H1 (cell line): ENCODE measurements around the gene FCN3. TPM values are rescaled to one million over a fixed set of nuclear protein-coding genes. Genes with fewer than 3 reads are reported as not detected.

Experiments
- CTCF ChIA-PET: fragments of 300-600 bp; sonication (Branson Sonifier 250); formaldehyde crosslinking; loops from one replicate; lab custom pipeline; 2021; ENCODE audit not compliant: partially characterized antibody; lab: Charles Lee
- POLR2A ChIA-PET: fragments of 300-600 bp; sonication (Branson Sonifier 250); formaldehyde crosslinking; loops from one replicate; lab custom pipeline; 2021; ENCODE audit warnings: inconsistent platforms; ENCODE audit not compliant: partially characterized antibody; lab: Charles Lee
- DNase-seq, 2 experiments: peaks; one replicate each; pipeline versions ENCODE4 v3.0.0 to v3.0.0-alpha.2; 2010 to 2022; ENCODE audit warnings: low spot score in 2 of 2, low read depth in 1 of 2, mixed read lengths in 1 of 2
- FAIRE-seq: peaks from 2 replicates; lab custom pipeline; 2011; peaks lifted over from hg19 to GRCh38; lab: Jason Lieb, UNC
- H2AFZ ChIP-seq: 2 replicates; pipeline ENCODE4 v1.8.1; 2012; ENCODE audit warnings: low read length, inconsistent platforms
- H2AK5ac ChIP-seq: 2 replicates; pipeline ENCODE4 v1.6.1; 2013; ENCODE audit warnings: low read depth, low read length
- H2BK120ac ChIP-seq: replicated peaks from 2 replicates; pipeline ENCODE3; 2013; ENCODE audit warnings: low read depth, low read length, inconsistent platforms
- H2BK12ac ChIP-seq: 2 replicates; pipeline ENCODE4 v1.6.1; 2013; ENCODE audit warnings: low read depth, low read length
- H2BK15ac ChIP-seq: 2 replicates; pipeline ENCODE4 v1.6.1; 2013; ENCODE audit warnings: low read length
- H2BK20ac ChIP-seq: 2 replicates; pipeline ENCODE4 v1.6.1; 2013; ENCODE audit warnings: low read length
- H2BK5ac ChIP-seq: 2 replicates; pipeline ENCODE4 v1.6.1; 2013; ENCODE audit warnings: low read depth, low read length
- H3K14ac ChIP-seq: 2 replicates; pipeline ENCODE4 v1.6.1; 2013; ENCODE audit warnings: inconsistent platforms; ENCODE audit not compliant: insufficient read length
- H3K18ac ChIP-seq: 2 replicates; pipeline ENCODE4 v1.6.1; 2013; ENCODE audit warnings: low read length; ENCODE audit errors: extremely low read depth
- H3K23ac ChIP-seq: 2 replicates; pipeline ENCODE4 v1.6.1; 2013; ENCODE audit warnings: inconsistent platforms; ENCODE audit not compliant: insufficient read length
- H3K23me2 ChIP-seq: 2 replicates; pipeline ENCODE4 v1.6.1; 2013; ENCODE audit warnings: low read depth, low read length
- H3K27ac ChIP-seq: 2 replicates; pipeline ENCODE4 v1.6.1; 2011; ENCODE audit warnings: low read depth, low read length, inconsistent platforms
- H3K27me3 ChIP-seq, 4 experiments: replicated peaks in 1 of 4; 1 replicate in 1 of 4; 2 replicates in 3 of 4; pipeline versions ENCODE4 v1.6.1 to v1.8.1; 2011 to 2013; ENCODE audit warnings: low read length in 3 of 4, mild to moderate bottlenecking in 3 of 4, inconsistent platforms in 2 of 4, mixed read lengths in 2 of 4, moderate library complexity in 1 of 4; ENCODE audit not compliant: control insufficient read depth in 3 of 4, insufficient read depth in 3 of 4; ENCODE audit errors: extremely low read depth in 1 of 4
- H3K36me3 ChIP-seq, 4 experiments: 2 replicates each; pipeline versions ENCODE4 v1.6.1 to v1.8.1; 2011 to 2013; ENCODE audit warnings: mild to moderate bottlenecking in 4 of 4, low read length in 3 of 4, moderate library complexity in 2 of 4, control low read depth in 1 of 4, inconsistent platforms in 1 of 4; ENCODE audit not compliant: insufficient read depth in 4 of 4, control insufficient read depth in 2 of 4
- H3K4ac ChIP-seq: replicated peaks from 2 replicates; pipeline ENCODE3; 2013; ENCODE audit warnings: low read length, low read depth, mixed read lengths, inconsistent platforms; ENCODE audit not compliant: insufficient read length
- H3K4me1 ChIP-seq, 4 experiments: replicated peaks in 1 of 4; 1 replicate in 1 of 4; 2 replicates in 3 of 4; pipeline versions ENCODE4 v1.6.1 to v1.8.1; 2011 to 2013; ENCODE audit warnings: low read length in 3 of 4, inconsistent platforms in 2 of 4, mixed read lengths in 1 of 4; ENCODE audit not compliant: insufficient read depth in 4 of 4, control insufficient read depth in 3 of 4
- H3K4me2 ChIP-seq, 2 experiments: 2 replicates each; pipeline versions ENCODE4 v1.6.1 to v1.8.1; 2011 to 2013; ENCODE audit warnings: low read depth in 2 of 2, low read length in 2 of 2, control low read depth in 1 of 2, inconsistent platforms in 1 of 2, mild to moderate bottlenecking in 1 of 2; ENCODE audit not compliant: insufficient read depth in 1 of 2
- H3K4me3 ChIP-seq, 4 experiments: fragments of 200-600, 300-600 bp in 1 of 4; sonication (generic), shearing (Covaris generic), sonication (Bioruptor Twin) in 1 of 4; 2 replicates each; pipeline versions ENCODE4 v1.5.1 to v1.8.1; 2011 to 2016; ENCODE audit warnings: low read length in 4 of 4, low read depth in 3 of 4, control low read depth in 2 of 4, inconsistent platforms in 2 of 4, mild to moderate bottlenecking in 2 of 4, mixed read lengths in 1 of 4, moderate library complexity in 1 of 4; ENCODE audit not compliant: insufficient read depth in 2 of 4; ENCODE audit errors: extremely low read depth in 1 of 4
- H3K56ac ChIP-seq: replicated peaks from 2 replicates; pipeline ENCODE3; 2013; ENCODE audit warnings: low read depth, mild to moderate bottlenecking, mixed read lengths, low read length, inconsistent platforms; ENCODE audit not compliant: insufficient read length
- H3K79me1 ChIP-seq: 2 replicates; pipeline ENCODE4 v1.6.1; 2013; ENCODE audit warnings: low read depth, low read length, control low read depth
- H3K79me2 ChIP-seq, 2 experiments: 2 replicates each; pipeline versions ENCODE4 v1.6.1 to v1.8.1; 2012 to 2013; ENCODE audit warnings: low read length in 2 of 2, mild to moderate bottlenecking in 2 of 2, inconsistent platforms in 1 of 2; ENCODE audit not compliant: insufficient read depth in 2 of 2, control insufficient read depth in 1 of 2
- H3K9ac ChIP-seq, 4 experiments: replicated peaks in 1 of 4; 1 replicate in 1 of 4; 2 replicates in 3 of 4; pipeline versions ENCODE4 v1.6.1 to v1.8.1; 2011 to 2013; ENCODE audit warnings: low read depth in 3 of 4, low read length in 3 of 4, control low read depth in 2 of 4, mild to moderate bottlenecking in 2 of 4, moderate library complexity in 2 of 4, inconsistent platforms in 1 of 4; ENCODE audit errors: extremely low read depth in 1 of 4
- H3K9me3 ChIP-seq, 2 experiments: 2 replicates each; pipeline versions ENCODE4 v1.6.1 to v1.8.1; 2012 to 2013; ENCODE audit warnings: mild to moderate bottlenecking in 2 of 2, moderate library complexity in 2 of 2, control low read depth in 1 of 2, inconsistent platforms in 1 of 2, low read depth in 1 of 2, low read length in 1 of 2, mixed read lengths in 1 of 2; ENCODE audit not compliant: insufficient read depth in 2 of 2
- H4K20me1 ChIP-seq, 2 experiments: replicated peaks in 1 of 2; 2 replicates each; pipeline versions ENCODE3 to v1.8.1; 2011 to 2013; ENCODE audit warnings: inconsistent platforms in 2 of 2, low read length in 2 of 2, mild to moderate bottlenecking in 1 of 2; ENCODE audit not compliant: insufficient read depth in 2 of 2, control insufficient read depth in 1 of 2
- H4K5ac ChIP-seq: 2 replicates; pipeline ENCODE4 v1.6.1; 2013; ENCODE audit warnings: low read length, low read depth, mixed read lengths, inconsistent platforms; ENCODE audit not compliant: insufficient read length
- H4K8ac ChIP-seq: 2 replicates; pipeline ENCODE4 v1.8.0; 2013; ENCODE audit warnings: mild to moderate bottlenecking, moderate library complexity, low read length, inconsistent platforms; ENCODE audit not compliant: insufficient read depth; ENCODE audit errors: extremely low read depth
- H4K91ac ChIP-seq: replicated peaks from 2 replicates; pipeline ENCODE3; 2013; ENCODE audit warnings: low read length, mixed read lengths, inconsistent platforms; ENCODE audit not compliant: insufficient read length
- ATF2 ChIP-seq: IDR thresholded peaks from 2 replicates; pipeline ENCODE4 v1.6.1; 2012; ENCODE audit warnings: low read length, inconsistent platforms
- POLR2AphosphoS5 ChIP-seq: IDR thresholded peaks from 2 replicates; pipeline ENCODE4 v1.6.1; 2011; ENCODE audit warnings: low read depth, low read length
- ZNF274 ChIP-seq: IDR thresholded peaks from 2 replicates; pipeline ENCODE4 v1.7.0; 2012; ENCODE audit warnings: low read length, borderline replicate concordance; ENCODE audit errors: extremely low read depth
- WGBS, 2 experiments: shearing (Covaris generic) in 1 of 2; methylation state at CpG; one replicate each; pipeline versions ENCODE4 v1.1.6 to v1.1.7; 2013 to 2015; ENCODE audit warnings: low lambda C conversion rate in 2 of 2, mixed read lengths in 2 of 2, inconsistent platforms in 1 of 2, low coverage in 1 of 2, missing lambda C conversion rate in 1 of 2; ENCODE audit not compliant: insufficient replicate concordance in 2 of 2, insufficient coverage in 1 of 2, insufficient read length in 1 of 2; ENCODE audit errors: extremely low coverage in 1 of 2, missing lambda C conversion rate in 1 of 2; 5-methylcytosine and 5-hydroxymethylcytosine counted together
- polyA plus RNA-seq, 7 experiments: library from polyadenylated mRNA; depleted of rRNA in 3 of 7; stranded (reverse) in 5 of 7; unstranded in 2 of 7; fragments of >200 nt in 5 of 7; fragments of 200-250 nt in 2 of 7; gene quantifications; 1 replicate in 5 of 7; 2 replicates in 1 of 7; 4 replicates in 1 of 7; pipeline versions ENCODE4 v1.2.1 to v1.2.3, GENCODE V29; 2011 to 2013; ENCODE audit warnings: missing spikeins in 2 of 7, mixed read lengths in 2 of 7
- total RNA-seq: library from RNA; stranded (reverse); fragmentation: NEBNext Ultra II Directional; extraction: Animal tissue kit (Norgen Biotek cat#: 25700); gene quantifications from 2 replicates; pipeline ENCODE4 v1.2.1, GENCODE V29; 2021

The FCN3 gene
- total and polyA plus RNA-seq, 2 of the 8 experiments (the other 6 are each of a cell fraction or from before 2014, with no cell fraction given), result 0.30 to 0.57 TPM

GRCh38 chr1:27361553-27361952 is 13.1 kb downstream of the FCN3 start:
- POLR2A ChIA-PET, result interaction anchor here (0.9 to 10.3 kb wide), 5 partner anchors 8 to 328 kb away, joined by 3 to 101 read pairs (median 4); no protein-coding TSS in a partner anchor
- Histone ChIP-seq H3K23ac (no peak overlapping the region), H3K79me2 (no peaks in the 10 kb centered on the region), H3K14ac (no peak overlapping the region), H2BK5ac (no peak overlapping the region), H2BK20ac (no peak overlapping the region), H2BK12ac (no peak overlapping the region), H4K5ac (no peak overlapping the region), H3K27me3 (peaks cover 12 to 47% (median 36%) of the 10 kb centered on the region in 4 experiments), H2BK120ac (no peak overlapping the region), H2AK5ac (0 out of 2 replicates have a peak overlapping the region, but pooled peaks have one; percentile 16), H3K56ac (no peak overlapping the region), H3K79me1 (no peaks in the 10 kb centered on the region), H4K8ac (no peak overlapping the region), H3K4me3 (peak overlapping the region in 1 of 4 experiments; percentile 89; a peak in 1 of 8 replicates), H3K36me3 (no peaks in the 10 kb centered on the region), H3K4me2 (peak overlapping the region in 1 of 2 experiments; percentile 84; a peak in 1 of 4 replicates), H3K23me2 (peaks cover 14% of the 10 kb centered on the region), H4K91ac (no peak overlapping the region), H2AFZ (no peak overlapping the region), H2BK15ac (0 out of 2 replicates have a peak overlapping the region, but pooled peaks have one; percentile 4), H3K9ac (no peak overlapping the region), H3K18ac (no peak overlapping the region), H3K4me1 (peaks cover 3 to 22% (median 12%) of the 10 kb centered on the region in 4 experiments), H3K27ac (no peak overlapping the region), H3K9me3 (no peaks in the 10 kb centered on the region), H4K20me1 (peaks cover 0 to 11% of the 10 kb centered on the region in 2 experiments)
- DNase-seq, result no peak
- 84% methylated on average over 8 of the region's 8 CpGs; no CpG with 5 or more reads in 1 of the 2 experiments for WGBS, 2 experiments
- CTCF ChIA-PET, result interaction anchor here (0.7 to 28.8 kb wide), 15 partner anchors 9 to 265 kb away, joined by 3 to 625 read pairs (median 6); partner anchors contain the start of genes CD164L2, FCN3, GPR3 and SYTL1
- no peak for FAIRE-seq
- no peak for TF ChIP-seq ZNF274
- no peak for TF ChIP-seq ATF2
- TF ChIP-seq POLR2AphosphoS5, result no peak
- TF ChIP-seq, all 59 proteins: peak for 0
- no peak overlapping the region for H3K4ac ChIP-seq
